Gastroesophageal sphincter (tissue), 4 donors: Measurements from ENCODE around the gene NELL1. TPM values are rescaled to one million over a fixed set of nuclear protein-coding genes. Genes with fewer than 3 reads are reported as not detected.

ENCODE experiments used
- ATAC-seq: fragments of 150-250 bp; one replicate; pipeline ENCODE4 v1.9.1; 2016; ENCODE audit warnings: mild to moderate bottlenecking, moderate library complexity
- H3K27ac ChIP-seq, 4 donors: fragments of 200-600 bp; sonication (generic) in 3 of 4; 1 replicate in 3 of 4; 2 replicates in 1 of 4; pipeline ENCODE4 v1.5.1; 2016 to 2019
- H3K27me3 ChIP-seq: fragments of 200-600 bp; sonication (generic); one replicate; pipeline ENCODE4 v1.5.1; 2019
- H3K36me3 ChIP-seq, 2 donors: fragments of 200-600 bp; sonication (generic); one replicate each; pipeline ENCODE4 v1.5.1; 2019; ENCODE audit warnings: control low read depth in 1 of 2
- H3K4me1 ChIP-seq, 3 donors: fragments of 200-600 bp; sonication (generic); 1 replicate in 2 of 3; 2 replicates in 1 of 3; pipeline ENCODE4 v1.5.1; 2016 to 2019; ENCODE audit warnings: control low read depth in 2 of 3
- H3K4me3 ChIP-seq, 2 donors: fragments of 200-600 bp; sonication (generic); one replicate each; pipeline ENCODE4 v1.5.1; 2019; ENCODE audit warnings: mild to moderate bottlenecking in 1 of 2, moderate library complexity in 1 of 2
- H3K9me3 ChIP-seq, 3 donors: fragments of 200-600 bp; sonication (generic); one replicate each; pipeline ENCODE4 v1.5.1; 2017 to 2019; ENCODE audit warnings: control low read depth in 2 of 3
- EP300 ChIP-seq: sonication (generic); formaldehyde crosslinking; IDR thresholded peaks from one replicate; pipeline ENCODE4 v1.6.1; 2017; ENCODE audit warnings: antibody characterized with exemption, mild to moderate bottlenecking
- POLR2A ChIP-seq, 2 donors: fragments of 450-650 bp; IDR thresholded peaks; one replicate each; pipeline ENCODE4 v1.6.1; 2017; ENCODE audit warnings: antibody characterized with exemption in 2 of 2, mild to moderate bottlenecking in 2 of 2, moderate library complexity in 1 of 2
- POLR2AphosphoS5 ChIP-seq: sonication (generic); formaldehyde crosslinking; IDR thresholded peaks from one replicate; pipeline ENCODE4 v1.6.1; 2017; ENCODE audit warnings: antibody characterized with exemption
- WGBS, 2 donors: methylation state at CpG; one replicate each; pipeline ENCODE4 v1.1.5; 2018; ENCODE audit warnings: low coverage in 1 of 2; 5-methylcytosine and 5-hydroxymethylcytosine counted together
- total RNA-seq, 4 donors: library from RNA; depleted of rRNA; stranded (reverse); fragments of >200 nt; gene quantifications; one replicate each; pipeline ENCODE4 v1.1.0, GENCODE V29; 2016
- TF ChIP-seq, protein P1 (sequence below), 4 experiments: fragments of 200-600 bp in 2 of 4; fragments of 450-650 bp in 2 of 4; sonication (generic) in 1 of 4; IDR thresholded peaks; one replicate each; pipeline ENCODE4 v1.5.1; 2017 to 2019; ENCODE audit warnings: antibody characterized with exemption in 4 of 4, mild to moderate bottlenecking in 2 of 4, moderate library complexity in 2 of 4

The NELL1 gene
- total RNA-seq, 4 donors from 2014 or later = 0.27 to 3.0 (median 1.5) TPM

DNA sequence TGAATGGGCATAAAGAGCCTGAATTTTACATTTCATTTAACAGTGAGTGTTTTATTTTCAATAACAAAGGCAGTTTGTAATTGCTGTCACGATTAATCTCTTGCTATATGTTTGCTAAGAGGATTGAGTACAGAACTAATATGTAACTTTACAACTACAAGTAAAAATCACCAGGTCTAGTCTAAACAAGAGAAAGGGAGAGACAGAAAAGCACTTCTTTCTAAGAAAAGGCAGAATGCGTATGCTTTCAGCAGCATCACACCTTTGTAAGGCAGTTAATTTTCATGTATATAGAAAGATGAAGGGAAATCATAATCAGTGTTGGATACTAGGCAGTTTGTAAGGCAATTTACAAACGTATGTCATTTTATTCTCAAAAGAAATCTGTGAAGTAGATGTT lies 169.8 kb downstream of the NELL1 start:
- H3K36me3 ChIP-seq = no peaks in the 10 kb centered on the region
- TF ChIP-seq POLR2A (IDR thresholded peaks at IDR 0.05) (no peak), EP300 (no peak), POLR2AphosphoS5 (no peak)
- TF ChIP-seq, protein P1, sequence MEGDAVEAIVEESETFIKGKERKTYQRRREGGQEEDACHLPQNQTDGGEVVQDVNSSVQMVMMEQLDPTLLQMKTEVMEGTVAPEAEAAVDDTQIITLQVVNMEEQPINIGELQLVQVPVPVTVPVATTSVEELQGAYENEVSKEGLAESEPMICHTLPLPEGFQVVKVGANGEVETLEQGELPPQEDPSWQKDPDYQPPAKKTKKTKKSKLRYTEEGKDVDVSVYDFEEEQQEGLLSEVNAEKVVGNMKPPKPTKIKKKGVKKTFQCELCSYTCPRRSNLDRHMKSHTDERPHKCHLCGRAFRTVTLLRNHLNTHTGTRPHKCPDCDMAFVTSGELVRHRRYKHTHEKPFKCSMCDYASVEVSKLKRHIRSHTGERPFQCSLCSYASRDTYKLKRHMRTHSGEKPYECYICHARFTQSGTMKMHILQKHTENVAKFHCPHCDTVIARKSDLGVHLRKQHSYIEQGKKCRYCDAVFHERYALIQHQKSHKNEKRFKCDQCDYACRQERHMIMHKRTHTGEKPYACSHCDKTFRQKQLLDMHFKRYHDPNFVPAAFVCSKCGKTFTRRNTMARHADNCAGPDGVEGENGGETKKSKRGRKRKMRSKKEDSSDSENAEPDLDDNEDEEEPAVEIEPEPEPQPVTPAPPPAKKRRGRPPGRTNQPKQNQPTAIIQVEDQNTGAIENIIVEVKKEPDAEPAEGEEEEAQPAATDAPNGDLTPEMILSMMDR (IDR thresholded peaks at IDR 0.05) = no peak
- H3K27ac ChIP-seq = no peak overlapping the region
- 40 to 46% methylated on average over 3 of the region's 3 CpGs for WGBS, 2 donors
- no peaks in the 10 kb centered on the region for H3K4me1 ChIP-seq
- no peaks in the 10 kb centered on the region for H3K9me3 ChIP-seq
- ATAC-seq = no peak
- no peaks in the 10 kb centered on the region for H3K27me3 ChIP-seq
- H3K4me3 ChIP-seq = no peak overlapping the region

DNA sequence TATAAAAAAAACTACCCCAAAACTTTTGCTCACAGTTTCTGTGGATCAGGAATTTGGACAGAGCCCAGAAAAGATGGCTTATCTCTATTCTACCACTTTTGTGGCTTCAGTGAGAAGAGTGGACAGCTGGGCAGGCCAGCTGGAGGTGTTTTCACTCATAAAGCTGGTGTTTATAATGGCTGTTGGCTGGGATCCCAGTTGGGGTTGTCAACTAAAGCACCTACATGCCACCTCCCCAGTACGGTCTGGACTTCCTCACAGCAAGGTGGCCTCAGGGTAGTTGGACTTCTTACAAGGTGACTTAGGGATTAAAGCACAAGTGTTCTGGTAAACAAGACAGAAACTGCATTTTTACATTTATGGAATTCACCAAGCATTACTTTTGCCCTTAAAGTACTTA lies 171.0 kb downstream of the NELL1 start:
- TF ChIP-seq POLR2AphosphoS5 (no peak), EP300 (no peak), POLR2A (IDR thresholded peaks at IDR 0.05) (no peak)
- TF ChIP-seq, protein P1 (IDR thresholded peaks at IDR 0.05) = no peak
- Histone ChIP-seq H3K4me3 (no peak overlapping the region), H3K27ac (no peak overlapping the region), H3K27me3 (no peaks in the 10 kb centered on the region), H3K4me1 (no peaks in the 10 kb centered on the region), H3K36me3 (no peaks in the 10 kb centered on the region), H3K9me3 (no peaks in the 10 kb centered on the region)
- no CpG with 5 or more reads among the region's 1 CpG for WGBS, 2 donors
- ATAC-seq = no peak

DNA sequence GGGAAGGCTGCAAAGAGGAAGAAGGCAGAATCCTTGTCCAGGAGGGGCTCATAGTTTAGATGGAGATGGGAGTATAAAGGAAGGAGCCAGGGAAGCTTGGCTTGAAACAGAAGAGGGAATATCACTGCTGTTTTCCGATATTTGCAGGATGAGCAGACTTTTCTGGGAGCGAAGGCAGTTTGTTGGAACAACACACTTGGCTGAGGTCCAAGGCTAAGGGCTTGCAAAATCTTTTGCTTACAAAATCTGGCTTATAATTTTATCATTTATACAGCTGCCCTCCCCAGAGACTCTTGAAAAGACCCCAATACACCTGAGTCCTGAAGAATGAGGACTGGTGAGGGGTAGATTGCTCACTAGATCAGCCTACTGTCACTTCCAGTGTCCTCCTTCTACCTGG lies 174.8 kb downstream of the NELL1 start:
- Histone ChIP-seq H3K4me1 (no peaks in the 10 kb centered on the region), H3K36me3 (no peaks in the 10 kb centered on the region), H3K4me3 (no peak overlapping the region), H3K27ac (no peak overlapping the region), H3K9me3 (no peaks in the 10 kb centered on the region), H3K27me3 (no peaks in the 10 kb centered on the region)
- ATAC-seq = no peak
- WGBS, 2 donors = 46% methylated on average over 2 of the region's 2 CpGs; no CpG with 5 or more reads in 1 of the 2 donors
- no peak for TF ChIP-seq POLR2A (IDR thresholded peaks at IDR 0.05)

DNA sequence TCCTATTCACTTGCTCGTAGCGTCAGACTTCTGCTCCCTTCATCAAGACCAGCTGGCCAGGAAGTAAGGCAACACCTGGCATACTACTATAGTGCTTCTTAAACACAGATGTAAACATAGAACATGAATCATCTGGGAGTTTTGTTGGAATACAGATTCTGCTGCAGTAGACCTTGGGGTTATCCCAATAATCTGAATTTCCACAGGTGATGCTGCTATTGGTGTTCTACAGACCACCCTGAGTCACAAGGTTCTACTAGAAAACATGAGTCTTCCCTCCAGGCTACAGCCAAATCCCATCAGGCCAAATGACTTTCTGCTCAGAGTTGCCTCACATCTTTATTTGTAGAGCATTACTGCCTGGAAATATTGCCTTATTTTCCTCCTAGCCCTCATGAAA lies 175.2 kb downstream of the NELL1 start:
- no peaks in the 10 kb centered on the region for H3K9me3 ChIP-seq
- no peak overlapping the region for H3K4me3 ChIP-seq
- 14 to 75% methylated on average over 1 to 2 of the region's 2 CpGs for WGBS, 2 donors
- H3K36me3 ChIP-seq = no peaks in the 10 kb centered on the region
- no peak for ATAC-seq
- no peaks in the 10 kb centered on the region for H3K4me1 ChIP-seq
- H3K27ac ChIP-seq = no peak overlapping the region
- H3K27me3 ChIP-seq = no peaks in the 10 kb centered on the region
- TF ChIP-seq, protein P1 (IDR thresholded peaks at IDR 0.05) = no peak
- TF ChIP-seq POLR2A (IDR thresholded peaks at IDR 0.05) (no peak), POLR2AphosphoS5 (no peak), EP300 (no peak)

DNA sequence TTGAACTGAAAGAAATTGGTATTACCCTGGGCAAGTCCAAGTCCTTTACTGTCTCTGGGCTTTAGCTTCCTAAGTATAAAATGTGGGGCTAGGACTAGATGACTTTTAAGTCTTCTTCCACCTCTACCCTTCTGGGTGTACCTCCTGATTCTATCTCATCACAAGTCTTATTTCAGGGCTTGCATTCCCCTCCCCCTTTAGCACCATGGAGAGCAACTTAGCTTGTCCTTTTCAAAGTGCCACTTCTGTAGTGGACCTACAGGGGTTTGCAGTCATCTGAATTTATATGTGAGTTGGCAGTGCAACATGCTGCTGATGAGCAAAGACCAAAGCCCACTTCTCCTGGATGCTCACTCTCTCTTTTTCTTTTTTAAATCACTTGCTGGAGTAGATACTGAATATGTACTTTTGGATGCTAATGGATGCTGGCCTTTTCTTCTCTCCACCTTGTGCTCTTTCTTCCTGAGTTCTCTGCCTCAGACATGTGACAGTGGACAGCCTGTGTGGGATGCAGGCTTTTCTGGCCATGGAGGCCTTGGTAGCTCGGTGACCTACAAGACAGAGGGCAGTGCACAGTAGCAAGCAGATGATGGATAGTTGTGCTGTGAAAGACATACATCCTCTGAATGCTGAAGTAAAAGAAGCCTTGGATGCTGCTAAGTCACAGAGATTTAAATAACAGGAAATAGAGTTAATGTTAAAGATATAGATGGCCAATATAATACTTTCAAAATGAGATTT lies 185.0 kb downstream of the NELL1 start:
- Histone ChIP-seq H3K4me1 (no peaks in the 10 kb centered on the region), H3K4me3 (no peak overlapping the region), H3K9me3 (no peaks in the 10 kb centered on the region), H3K27me3 (no peaks in the 10 kb centered on the region), H3K36me3 (no peaks in the 10 kb centered on the region), H3K27ac (no peak overlapping the region)
- WGBS, 2 donors = no CpG with 5 or more reads among the region's 1 CpG
- no peak for ATAC-seq
- TF ChIP-seq POLR2AphosphoS5 = no peak
- TF ChIP-seq, protein P1 (IDR thresholded peaks at IDR 0.05) = no peak
- no peak for TF ChIP-seq EP300
- TF ChIP-seq POLR2A (IDR thresholded peaks at IDR 0.05) = no peak
